ENCODE data around the gene CHSY1. TPM values are rescaled to one million over a fixed set of nuclear protein-coding genes. Genes with fewer than 3 reads are reported as not detected.
A peak's percentile ranks its signal among the peaks of the same experiment; 100 is the strongest.

The CHSY1 gene
- total RNA-seq, 1 donor from 2014 or later = 69.3 TPM

- no peak for TF ChIP-seq CTCF (IDR thresholded peaks at IDR 0.05; ENCODE audit: unreplicated experiment)
- peak overlapping the region; percentile 81 for H3K27ac Mint-ChIP-seq
- H3K36me3 Mint-ChIP-seq = no peaks in the 10 kb centered on the region
- H3K9me3 Mint-ChIP-seq = no peaks in the 10 kb centered on the region
- no peaks in the 10 kb centered on the region for H3K27me3 Mint-ChIP-seq (ENCODE audit: low read depth)
- H3K4me1 Mint-ChIP-seq = peaks cover 59% of the 10 kb centered on the region
- DNase-seq (ENCODE audit: low spot score in 2 of 2, unreplicated experiment in 2 of 2) = no peak
- H3K4me3 Mint-ChIP-seq = no peak overlapping the region
Observed at GRCh38 chr15:101191242-101191641, 60.6 kb downstream of the CHSY1 start.

GRCh38 chr15:101190092-101190595, 61.7 kb downstream of the CHSY1 start:
- no peaks in the 10 kb centered on the region for H3K27me3 Mint-ChIP-seq (ENCODE audit: low read depth)
- H3K36me3 Mint-ChIP-seq = no peaks in the 10 kb centered on the region
- H3K27ac Mint-ChIP-seq = peak overlapping the region; percentile 87
- no peak for TF ChIP-seq CTCF (IDR thresholded peaks at IDR 0.05; ENCODE audit: unreplicated experiment)
- H3K9me3 Mint-ChIP-seq = no peaks in the 10 kb centered on the region
- no peak for DNase-seq (ENCODE audit: low spot score in 2 of 2, unreplicated experiment in 2 of 2)
- H3K4me3 Mint-ChIP-seq = no peak overlapping the region
- H3K4me1 Mint-ChIP-seq = peaks cover 59% of the 10 kb centered on the region

GRCh38 chr15:101189409-101190091, 62.3 kb downstream of the CHSY1 start:
- H3K4me1 Mint-ChIP-seq = peaks cover 56% of the 10 kb centered on the region
- H3K9me3 Mint-ChIP-seq = no peaks in the 10 kb centered on the region
- H3K27me3 Mint-ChIP-seq (ENCODE audit: low read depth) = no peaks in the 10 kb centered on the region
- H3K27ac Mint-ChIP-seq = peak overlapping the region; percentile 87
- H3K4me3 Mint-ChIP-seq = peak overlapping the region; percentile 33
- no peak for TF ChIP-seq CTCF (IDR thresholded peaks at IDR 0.05; ENCODE audit: unreplicated experiment)
- no peak for DNase-seq (ENCODE audit: low spot score in 2 of 2, unreplicated experiment in 2 of 2)
- no peaks in the 10 kb centered on the region for H3K36me3 Mint-ChIP-seq

GRCh38 chr15:101188637-101189408, 63.0 kb downstream of the CHSY1 start:
- no peaks in the 10 kb centered on the region for H3K27me3 Mint-ChIP-seq (ENCODE audit: low read depth)
- peak overlapping the region; percentile 87 for H3K27ac Mint-ChIP-seq
- no peak for TF ChIP-seq CTCF (IDR thresholded peaks at IDR 0.05; ENCODE audit: unreplicated experiment)
- H3K36me3 Mint-ChIP-seq = no peaks in the 10 kb centered on the region
- H3K4me3 Mint-ChIP-seq = peak overlapping the region; percentile 33
- H3K9me3 Mint-ChIP-seq = no peaks in the 10 kb centered on the region
- peaks cover 51% of the 10 kb centered on the region for H3K4me1 Mint-ChIP-seq
- DNase-seq (ENCODE audit: low spot score in 2 of 2, unreplicated experiment in 2 of 2) = no peak

- Mint-ChIP-seq H3K36me3 (peaks cover 6% of the 10 kb centered on the region), H3K9me3 (no peaks in the 10 kb centered on the region), H3K4me1 (peaks cover 43% of the 10 kb centered on the region), H3K27ac (peak overlapping the region; percentile 87), H3K27me3 (ENCODE audit: low read depth) (no peaks in the 10 kb centered on the region), H3K4me3 (peak overlapping the region; percentile 20)
- TF ChIP-seq CTCF (IDR thresholded peaks at IDR 0.05; ENCODE audit: unreplicated experiment) = no peak
- no peak for DNase-seq (ENCODE audit: low spot score in 2 of 2, unreplicated experiment in 2 of 2)
Observed at GRCh38 chr15:101187820-101188636, 63.8 kb downstream of the CHSY1 start.
